GM21447 (cell line): ENCODE results near the gene UPK1A.
A peak's percentile ranks its signal among the peaks of the same experiment; 100 is the strongest.
"Not testable (repeated sequence)": the region's sequence is repeated elsewhere in the genome, so short reads cannot be mapped to it uniquely, and the experiment has no call there.

Experiments used
- ATAC-seq: cut with Tn5 transposase; IDR thresholded peaks from one replicate; pipeline ENCODE4 v1.9.1; 2021; ENCODE audit not compliant: unreplicated experiment

Gene UPK1A

DNA sequence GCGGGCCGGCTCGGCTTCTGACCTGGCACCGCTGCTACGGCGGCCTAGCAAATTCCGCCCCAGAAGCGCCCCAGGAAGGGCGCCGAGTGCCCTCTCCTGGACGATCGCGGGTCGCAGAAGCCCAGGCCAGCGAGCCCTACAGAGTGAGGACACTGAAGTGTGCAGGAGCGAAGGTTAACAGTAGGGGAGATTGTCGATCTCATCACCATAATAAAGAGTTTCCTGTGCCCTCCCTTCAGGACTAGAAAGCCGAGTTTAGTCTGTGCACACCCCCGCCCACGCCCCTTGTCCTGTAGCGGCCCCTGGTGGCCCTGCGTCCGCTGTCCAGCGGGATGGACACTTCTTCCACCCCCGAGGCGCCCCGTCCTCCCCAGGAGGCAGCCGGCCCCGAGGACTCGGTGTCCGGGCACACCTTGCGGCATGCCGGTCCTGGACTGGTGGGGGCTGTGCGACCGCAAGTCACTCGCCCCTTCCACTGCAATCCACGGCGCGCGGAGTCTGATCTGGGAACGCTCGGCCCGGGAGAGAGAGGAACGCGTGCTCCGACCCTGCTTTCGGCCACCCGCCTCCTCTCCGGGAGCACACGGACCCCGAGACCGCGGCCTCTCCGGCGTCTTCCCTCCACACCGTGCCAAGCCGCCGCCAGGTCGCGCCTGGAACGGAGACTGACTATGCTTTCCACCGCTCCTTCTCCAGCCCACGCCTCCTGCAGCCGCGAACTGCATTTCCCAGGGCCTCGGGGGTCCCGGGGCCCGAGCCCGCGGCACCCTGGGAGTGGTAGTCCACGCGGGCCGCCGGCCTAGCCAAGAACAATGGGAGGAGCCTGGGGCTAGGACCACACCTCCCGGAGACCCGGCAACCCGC lies 50.7 kb downstream of the UPK1A start:
- peak; percentile 44 for ATAC-seq

DNA sequence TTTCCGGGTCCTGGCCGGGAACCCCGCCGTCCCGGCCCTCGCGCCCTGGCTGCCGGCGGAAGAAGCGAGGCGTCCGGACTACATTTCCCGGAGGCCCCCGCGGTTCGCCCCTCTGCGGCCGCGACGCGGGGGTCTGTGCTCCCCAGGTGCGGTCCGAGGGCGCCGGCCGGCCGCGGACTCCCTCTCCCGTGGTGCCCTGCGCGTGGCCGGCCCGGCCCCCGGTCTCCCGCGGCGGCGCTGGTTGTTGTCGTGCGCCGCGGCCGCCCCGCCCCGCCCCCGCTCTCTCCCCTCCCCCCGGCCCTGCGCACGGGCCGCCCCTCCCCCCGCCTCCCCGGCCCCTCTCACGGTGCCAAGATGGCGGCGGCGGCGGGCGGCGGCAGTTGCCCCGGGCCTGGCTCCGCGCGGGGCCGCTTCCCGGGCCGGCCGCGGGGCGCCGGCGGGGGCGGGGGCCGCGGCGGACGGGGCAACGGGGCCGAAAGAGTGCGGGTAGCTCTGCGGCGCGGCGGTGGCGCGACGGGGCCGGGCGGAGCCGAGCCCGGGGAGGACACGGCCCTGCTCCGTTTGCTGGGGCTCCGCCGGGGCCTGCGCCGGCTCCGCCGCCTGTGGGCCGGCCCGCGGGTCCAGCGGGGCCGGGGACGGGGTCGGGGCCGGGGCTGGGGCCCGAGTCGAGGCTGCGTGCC lies 51.5 kb downstream of the UPK1A start, which contains the start of gene KMT2B:
Gene KMT2B (plus strand): TSS at position 339 of the 680 bp plus-strand sequence. CDS start 16 bp downstream, at position 355.
- no peak for ATAC-seq

DNA sequence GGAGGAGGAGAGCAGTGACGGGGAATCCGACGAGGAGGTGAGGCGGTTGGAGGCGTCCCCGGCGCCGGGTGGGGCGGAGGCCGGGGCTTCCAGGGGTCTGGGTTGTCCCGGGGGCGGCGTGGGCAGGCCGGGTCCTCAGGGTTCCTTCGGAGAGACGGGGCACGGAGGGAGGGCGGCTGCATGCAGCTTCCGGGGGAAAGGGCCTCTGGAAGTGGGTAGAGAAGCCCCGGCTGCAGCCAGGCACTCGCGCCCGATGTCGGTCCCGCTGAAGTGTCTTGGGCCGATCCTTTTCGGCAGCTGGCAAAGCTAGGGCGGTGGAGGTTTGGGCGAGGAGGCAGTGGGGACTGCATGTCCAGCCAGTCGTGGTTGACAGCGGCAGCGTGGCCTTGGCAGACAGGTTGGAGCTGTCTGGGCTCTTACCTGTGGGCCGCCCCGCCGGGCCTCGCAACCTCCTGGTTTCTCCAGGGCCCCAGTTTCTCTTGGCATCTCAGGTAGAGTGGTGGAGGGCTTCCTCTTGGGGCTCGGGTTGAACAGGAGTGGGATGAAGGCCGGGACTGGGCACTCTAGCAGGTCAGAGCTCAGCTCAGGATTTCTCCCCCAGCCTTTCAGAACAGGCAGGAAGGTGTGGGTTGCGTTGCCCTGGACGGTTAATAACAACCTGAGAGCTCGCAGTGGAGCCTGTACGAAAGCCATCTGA lies 52.2 kb downstream of the UPK1A start:
- ATAC-seq, result no peak

DNA sequence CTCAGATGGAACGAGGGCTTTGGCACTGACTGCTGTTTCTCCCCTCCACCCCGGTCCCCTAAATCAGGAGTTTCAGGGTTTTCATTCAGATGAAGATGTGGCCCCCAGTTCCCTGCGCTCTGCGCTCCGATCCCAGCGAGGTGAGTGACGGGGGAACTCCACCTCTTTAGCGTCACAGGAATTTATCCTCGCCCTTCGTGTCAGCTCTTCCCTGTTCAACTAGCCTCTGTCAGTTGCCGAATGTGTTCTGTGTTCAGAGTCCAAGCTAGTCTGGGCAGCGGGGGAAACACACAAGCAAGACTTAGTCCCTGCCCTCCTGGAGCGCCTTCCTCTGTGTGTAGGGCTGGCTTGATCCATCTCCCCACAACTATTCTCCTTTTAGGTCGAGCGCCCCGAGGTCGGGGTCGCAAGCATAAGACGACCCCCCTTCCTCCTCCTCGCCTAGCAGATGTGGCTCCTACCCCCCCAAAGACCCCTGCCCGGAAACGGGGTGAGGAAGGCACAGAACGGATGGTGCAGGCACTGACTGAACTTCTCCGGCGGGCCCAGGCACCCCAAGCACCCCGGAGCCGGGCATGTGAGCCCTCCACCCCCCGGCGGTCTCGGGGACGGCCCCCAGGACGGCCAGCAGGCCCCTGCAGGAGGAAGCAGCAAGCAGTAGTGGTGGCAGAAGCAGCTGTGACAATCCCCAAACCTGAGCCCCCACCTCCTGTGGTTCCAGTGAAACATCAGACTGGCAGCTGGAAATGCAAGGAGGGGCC lies 53.3 kb downstream of the UPK1A start:
- no peak for ATAC-seq

DNA sequence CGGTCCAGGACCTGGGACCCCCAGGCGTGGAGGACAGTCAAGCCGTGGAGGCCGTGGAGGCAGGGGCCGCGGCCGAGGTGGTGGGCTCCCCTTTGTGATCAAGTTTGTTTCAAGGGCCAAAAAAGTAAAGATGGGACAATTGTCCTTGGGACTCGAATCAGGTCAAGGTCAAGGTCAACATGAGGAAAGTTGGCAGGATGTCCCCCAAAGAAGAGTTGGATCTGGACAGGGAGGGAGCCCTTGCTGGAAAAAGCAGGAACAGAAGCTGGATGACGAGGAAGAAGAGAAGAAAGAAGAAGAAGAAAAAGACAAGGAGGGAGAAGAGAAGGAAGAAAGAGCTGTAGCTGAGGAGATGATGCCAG lies 53.8 kb downstream of the UPK1A start:
- no peak for ATAC-seq

DNA sequence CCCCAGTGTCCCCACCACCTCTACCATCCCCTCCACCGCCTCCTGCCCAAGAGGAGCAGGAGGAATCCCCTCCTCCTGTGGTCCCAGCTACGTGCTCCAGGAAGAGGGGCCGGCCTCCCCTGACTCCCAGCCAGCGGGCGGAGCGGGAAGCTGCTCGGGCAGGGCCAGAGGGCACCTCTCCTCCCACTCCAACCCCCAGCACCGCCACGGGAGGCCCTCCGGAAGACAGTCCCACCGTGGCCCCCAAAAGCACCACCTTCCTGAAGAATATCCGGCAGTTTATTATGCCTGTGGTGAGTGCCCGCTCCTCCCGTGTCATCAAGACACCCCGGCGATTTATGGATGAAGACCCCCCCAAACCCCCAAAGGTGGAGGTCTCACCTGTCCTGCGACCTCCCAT lies 54.3 kb downstream of the UPK1A start:
- no peak for ATAC-seq

DNA sequence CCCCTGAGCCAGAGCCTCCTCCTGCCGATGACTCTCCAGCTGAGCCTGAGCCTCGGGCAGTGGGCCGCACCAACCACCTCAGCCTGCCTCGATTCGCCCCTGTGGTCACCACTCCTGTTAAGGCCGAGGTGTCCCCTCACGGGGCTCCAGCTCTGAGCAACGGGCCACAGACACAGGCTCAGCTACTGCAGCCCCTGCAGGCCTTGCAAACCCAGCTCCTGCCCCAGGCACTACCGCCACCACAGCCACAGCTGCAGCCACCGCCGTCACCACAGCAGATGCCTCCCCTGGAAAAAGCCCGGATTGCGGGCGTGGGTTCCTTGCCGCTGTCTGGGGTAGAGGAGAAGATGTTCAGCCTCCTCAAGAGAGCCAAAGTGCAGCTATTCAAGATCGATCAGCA lies 55.1 kb downstream of the UPK1A start:
- no peak for ATAC-seq

DNA sequence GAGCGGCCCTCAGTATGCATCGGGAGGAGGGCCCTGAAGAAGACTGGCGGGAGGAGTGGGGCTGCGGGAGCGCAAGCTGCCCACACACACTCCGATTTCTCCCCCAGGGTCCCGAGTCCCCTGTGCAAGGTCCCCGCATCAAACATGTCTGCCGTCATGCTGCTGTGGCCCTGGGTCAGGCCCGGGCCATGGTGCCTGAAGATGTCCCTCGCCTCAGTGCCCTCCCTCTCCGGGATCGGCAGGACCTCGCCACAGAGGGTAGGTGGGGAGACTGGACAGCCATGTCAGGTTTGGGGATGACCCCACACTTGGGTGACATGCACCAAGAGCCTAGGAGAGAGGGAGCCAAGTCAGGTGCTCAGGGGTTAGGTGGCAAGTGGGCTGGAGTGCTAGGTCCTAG lies 56.1 kb downstream of the UPK1A start:
- ATAC-seq, result no peak

DNA sequence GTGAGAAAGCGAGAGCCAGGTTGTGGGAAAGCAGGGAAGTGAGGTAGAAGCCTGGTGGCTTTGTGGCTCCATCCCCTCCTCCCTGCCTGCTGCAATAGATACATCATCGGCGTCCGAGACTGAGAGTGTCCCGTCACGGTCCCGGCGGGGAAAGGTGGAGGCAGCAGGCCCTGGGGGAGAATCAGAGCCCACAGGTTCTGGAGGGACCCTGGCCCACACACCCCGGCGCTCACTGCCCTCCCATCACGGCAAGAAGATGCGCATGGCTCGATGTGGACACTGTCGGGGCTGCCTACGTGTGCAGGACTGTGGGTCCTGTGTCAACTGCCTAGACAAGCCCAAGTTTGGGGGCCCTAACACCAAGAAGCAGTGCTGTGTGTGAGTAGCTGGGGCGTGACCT lies 56.6 kb downstream of the UPK1A start:
- ATAC-seq, result no peak

DNA sequence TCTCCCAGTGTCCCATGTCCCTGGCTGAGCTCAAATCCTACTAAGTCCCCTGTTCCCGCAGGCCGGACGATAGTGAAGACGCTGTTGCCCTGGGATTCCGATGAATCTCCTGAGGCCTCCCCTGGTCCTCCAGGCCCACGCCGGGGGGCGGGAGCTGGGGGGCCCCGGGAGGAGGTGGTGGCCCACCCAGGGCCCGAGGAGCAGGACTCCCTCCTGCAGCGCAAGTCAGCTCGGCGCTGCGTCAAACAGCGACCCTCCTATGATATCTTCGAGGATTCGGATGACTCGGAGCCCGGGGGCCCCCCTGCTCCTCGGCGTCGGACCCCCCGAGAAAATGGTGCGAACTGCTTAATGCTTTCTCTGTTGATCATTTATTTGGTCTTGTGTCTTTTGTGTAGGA lies 57.4 kb downstream of the UPK1A start:
- ATAC-seq, result no peak

DNA sequence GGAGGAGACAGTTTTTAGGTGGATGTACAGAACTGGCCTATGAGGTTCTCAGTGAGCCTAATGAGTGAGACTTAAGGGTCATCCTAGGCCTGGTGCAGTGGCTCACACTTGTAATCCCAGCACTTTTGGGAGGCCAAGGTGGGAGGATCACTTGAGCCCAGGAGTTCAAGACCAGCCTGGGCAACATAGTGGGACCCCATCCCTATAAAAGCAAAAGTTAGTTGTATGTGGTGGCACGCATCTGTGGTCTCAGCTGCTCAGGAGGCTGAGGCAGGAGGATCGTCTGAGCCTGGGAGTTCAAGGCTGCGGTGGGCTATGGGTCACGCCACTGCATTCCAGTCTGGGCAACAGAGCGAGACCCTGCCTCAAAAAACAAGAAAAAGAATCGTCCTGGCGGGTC lies 57.8 kb downstream of the UPK1A start:
- ATAC-seq, result not testable (repeated sequence)

DNA sequence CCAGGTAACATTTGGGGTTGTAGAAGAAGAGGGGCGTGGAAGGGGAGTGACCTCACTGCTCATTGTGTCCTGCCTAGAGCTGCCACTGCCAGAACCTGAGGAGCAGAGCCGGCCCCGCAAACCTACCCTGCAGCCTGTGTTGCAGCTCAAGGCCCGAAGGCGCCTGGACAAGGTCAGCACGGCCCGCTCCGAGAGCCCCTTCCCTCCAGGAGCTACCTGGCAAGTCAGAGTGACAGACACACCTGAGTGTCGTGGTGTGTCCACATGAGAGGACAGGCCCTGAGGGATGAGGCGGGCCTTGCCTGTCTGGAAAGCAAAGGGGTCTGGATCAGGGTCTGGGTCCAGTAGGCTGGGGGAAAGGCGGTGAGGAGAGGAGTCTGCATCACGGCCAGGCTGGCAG lies 58.2 kb downstream of the UPK1A start:
- no peak for ATAC-seq

DNA sequence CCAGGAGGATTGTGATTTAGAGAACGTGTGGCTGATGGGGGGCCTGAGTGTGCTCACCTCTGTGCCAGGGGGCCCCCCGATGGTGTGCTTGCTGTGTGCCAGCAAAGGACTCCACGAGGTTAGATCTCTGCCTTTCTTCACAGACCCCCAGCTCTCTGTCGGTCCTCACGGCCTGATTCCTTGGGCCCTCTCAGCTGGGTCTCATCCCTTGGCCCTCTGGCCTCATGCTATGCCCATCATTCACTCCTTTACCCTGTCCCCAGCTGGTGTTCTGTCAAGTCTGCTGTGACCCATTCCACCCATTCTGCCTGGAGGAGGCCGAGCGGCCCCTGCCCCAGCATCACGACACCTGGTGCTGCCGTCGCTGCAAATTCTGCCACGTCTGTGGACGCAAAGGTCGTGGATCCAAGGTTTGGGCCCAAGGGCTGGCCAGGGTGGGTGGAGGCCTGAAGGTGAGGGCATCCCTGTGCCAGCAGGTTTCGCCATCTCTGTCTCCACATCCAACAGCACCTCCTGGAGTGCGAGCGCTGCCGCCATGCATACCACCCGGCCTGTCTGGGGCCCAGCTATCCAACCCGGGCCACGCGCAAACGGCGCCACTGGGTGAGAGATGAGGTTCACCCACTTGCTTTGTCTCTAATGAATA lies 59.0 kb downstream of the UPK1A start:
- ATAC-seq, result no peak

DNA sequence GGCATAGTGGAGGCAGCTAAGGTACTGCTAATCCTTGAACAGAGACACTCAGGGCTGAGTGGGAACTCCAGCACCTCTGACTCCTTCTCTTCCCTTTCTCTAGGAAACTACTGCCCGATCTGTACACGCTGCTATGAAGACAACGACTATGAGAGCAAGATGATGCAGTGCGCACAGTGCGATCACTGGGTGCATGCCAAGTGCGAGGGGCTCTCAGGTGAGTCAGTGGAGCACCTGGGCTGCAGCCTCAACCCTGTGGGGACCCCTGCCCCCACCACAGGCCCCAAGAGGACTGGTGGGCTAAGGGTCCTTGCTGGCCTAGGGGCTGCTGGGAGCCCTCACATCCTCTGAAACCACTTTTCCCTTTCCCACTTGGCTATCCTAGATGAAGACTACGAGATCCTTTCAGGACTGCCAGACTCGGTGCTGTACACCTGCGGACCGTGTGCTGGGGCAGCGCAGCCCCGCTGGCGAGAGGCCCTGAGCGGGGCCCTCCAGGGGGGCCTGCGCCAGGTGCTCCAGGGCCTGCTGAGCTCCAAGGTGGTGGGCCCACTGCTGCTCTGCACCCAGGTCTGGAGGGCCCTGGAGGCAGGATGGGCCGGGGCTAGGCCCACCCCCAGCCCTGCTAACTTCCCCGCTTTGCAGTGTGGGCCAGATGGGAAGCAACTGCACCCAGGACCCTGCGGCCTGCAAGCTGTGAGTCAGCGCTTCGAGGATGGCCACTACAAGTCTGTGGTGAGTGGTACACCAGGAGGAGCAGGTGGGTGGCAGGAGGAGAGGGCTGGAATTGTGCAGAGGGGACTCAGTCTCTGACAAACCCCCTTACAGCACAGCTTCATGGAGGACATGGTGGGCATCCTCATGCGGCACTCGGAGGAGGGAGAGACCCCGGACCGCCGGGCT lies 61.0 kb downstream of the UPK1A start:
- ATAC-seq, result no peak
